ENCODE measurements around the gene LCNL1.

Gene LCNL1

GRCh38 chr9:136955943-136956335 lies 26.9 kb upstream of the LCNL1 start:
- Histone ChIP-seq H3K36me3 (ENCODE audit: control insufficient read depth, insufficient read depth, low read length) (no peaks in the 10 kb centered on the region), H3K4me1 (ENCODE audit: control insufficient read depth, insufficient read depth, low read length) (no peaks in the 10 kb centered on the region), H3K4me3 (ENCODE audit: low read depth, low read length) (no peak overlapping the region), H3K27me3 (ENCODE audit: control insufficient read depth, insufficient read depth, low read length) (no peaks in the 10 kb centered on the region), H3K27ac (ENCODE audit: low read depth, low read length) (no peak overlapping the region), H3K9ac (ENCODE audit: low read depth, low read length) (no peak overlapping the region), H3K9me3 (ENCODE audit: control insufficient read depth, insufficient read depth, low read length) (no peaks in the 10 kb centered on the region)

DNA sequence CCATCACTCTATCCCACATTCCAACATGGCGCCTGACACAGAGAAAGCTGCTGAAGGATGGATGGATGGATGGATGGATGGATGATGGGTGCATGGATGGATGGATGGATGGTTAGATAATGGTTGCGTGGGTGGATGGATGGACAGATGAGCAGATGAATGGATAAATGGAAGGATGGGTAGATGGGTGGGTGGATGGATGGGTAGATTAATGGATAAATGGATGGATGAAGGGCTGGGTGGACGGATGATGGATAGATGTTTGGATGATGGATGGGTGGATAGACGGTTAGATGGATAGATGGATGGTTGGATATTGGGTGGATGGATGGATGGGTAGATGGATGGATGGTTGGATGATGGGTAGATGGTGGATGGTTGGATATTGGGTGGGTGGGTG lies 26.2 kb upstream of the LCNL1 start:
- Histone ChIP-seq H3K36me3 (ENCODE audit: control insufficient read depth, insufficient read depth, low read length) (no peaks in the 10 kb centered on the region), H3K27ac (ENCODE audit: low read depth, low read length) (no peak overlapping the region), H3K4me3 (ENCODE audit: low read depth, low read length) (no peak overlapping the region), H3K9ac (ENCODE audit: low read depth, low read length) (no peak overlapping the region), H3K4me1 (ENCODE audit: control insufficient read depth, insufficient read depth, low read length) (no peaks in the 10 kb centered on the region), H3K9me3 (ENCODE audit: control insufficient read depth, insufficient read depth, low read length) (no peaks in the 10 kb centered on the region), H3K27me3 (ENCODE audit: control insufficient read depth, insufficient read depth, low read length) (no peaks in the 10 kb centered on the region)

DNA sequence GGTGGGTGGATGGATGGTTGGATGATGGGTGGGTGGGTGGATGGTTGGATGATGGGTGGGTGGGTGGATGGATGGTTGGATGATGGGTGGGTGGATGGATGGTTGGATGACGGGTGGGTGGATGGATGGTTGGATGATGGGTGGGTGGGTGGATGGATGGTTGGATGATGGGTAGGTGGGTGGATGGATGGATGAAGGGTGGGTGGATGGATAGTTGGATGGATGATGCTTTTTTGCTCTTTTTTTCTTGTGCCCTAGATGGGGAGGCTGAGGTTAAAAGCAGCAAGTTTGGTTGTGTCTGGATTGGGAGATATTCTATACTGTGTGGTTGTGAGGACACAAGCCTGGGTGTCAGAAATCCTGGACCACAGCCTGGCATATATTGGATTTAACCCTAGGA lies 25.3 kb upstream of the LCNL1 start:
- Histone ChIP-seq H3K27ac (ENCODE audit: low read depth, low read length) (no peak overlapping the region), H3K4me3 (ENCODE audit: low read depth, low read length) (no peak overlapping the region), H3K4me1 (ENCODE audit: control insufficient read depth, insufficient read depth, low read length) (no peaks in the 10 kb centered on the region), H3K27me3 (ENCODE audit: control insufficient read depth, insufficient read depth, low read length) (no peaks in the 10 kb centered on the region), H3K9me3 (ENCODE audit: control insufficient read depth, insufficient read depth, low read length) (no peaks in the 10 kb centered on the region), H3K9ac (ENCODE audit: low read depth, low read length) (no peak overlapping the region), H3K36me3 (ENCODE audit: control insufficient read depth, insufficient read depth, low read length) (no peaks in the 10 kb centered on the region)

- no peak overlapping the region for H3K27ac ChIP-seq (ENCODE audit: low read depth, low read length)
- H3K9me3 ChIP-seq (ENCODE audit: control insufficient read depth, insufficient read depth, low read length): no peaks in the 10 kb centered on the region
- no peak overlapping the region for H3K4me3 ChIP-seq (ENCODE audit: low read depth, low read length)
- no peaks in the 10 kb centered on the region for H3K27me3 ChIP-seq (ENCODE audit: control insufficient read depth, insufficient read depth, low read length)
- H3K9ac ChIP-seq (ENCODE audit: low read depth, low read length): no peak overlapping the region
- H3K36me3 ChIP-seq (ENCODE audit: control insufficient read depth, insufficient read depth, low read length): no peaks in the 10 kb centered on the region
- H3K4me1 ChIP-seq (ENCODE audit: control insufficient read depth, insufficient read depth, low read length): no peaks in the 10 kb centered on the region
Observed at GRCh38 chr9:136957901-136958300, 24.9 kb upstream of the LCNL1 start.

DNA sequence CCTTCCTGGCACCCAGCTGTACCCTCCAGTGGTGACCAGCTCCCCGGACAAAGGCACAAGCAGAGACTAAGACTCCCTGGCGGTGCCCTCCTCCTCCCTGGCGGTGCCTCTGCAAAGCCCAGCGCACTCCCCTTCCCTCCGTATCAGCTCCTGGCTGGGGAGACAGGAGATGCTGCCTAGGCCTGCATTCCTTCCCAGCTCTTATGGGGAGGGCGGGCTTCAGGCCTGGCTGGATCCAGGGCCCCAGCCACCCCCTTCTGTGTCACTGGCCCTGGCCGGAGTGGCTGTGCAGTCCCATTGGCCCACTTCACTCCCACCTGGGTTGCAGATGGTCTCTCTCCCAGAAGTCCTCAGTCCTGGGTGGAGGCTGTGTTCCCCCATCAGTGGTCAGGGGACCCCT lies 24.3 kb upstream of the LCNL1 start:
- no peaks in the 10 kb centered on the region for H3K36me3 ChIP-seq (ENCODE audit: control insufficient read depth, insufficient read depth, low read length)
- no peak overlapping the region for H3K4me3 ChIP-seq (ENCODE audit: low read depth, low read length)
- H3K9ac ChIP-seq (ENCODE audit: low read depth, low read length): no peak overlapping the region
- H3K27me3 ChIP-seq (ENCODE audit: control insufficient read depth, insufficient read depth, low read length): no peaks in the 10 kb centered on the region
- H3K27ac ChIP-seq (ENCODE audit: low read depth, low read length): no peak overlapping the region
- no peaks in the 10 kb centered on the region for H3K4me1 ChIP-seq (ENCODE audit: control insufficient read depth, insufficient read depth, low read length)
- H3K9me3 ChIP-seq (ENCODE audit: control insufficient read depth, insufficient read depth, low read length): no peaks in the 10 kb centered on the region

DNA sequence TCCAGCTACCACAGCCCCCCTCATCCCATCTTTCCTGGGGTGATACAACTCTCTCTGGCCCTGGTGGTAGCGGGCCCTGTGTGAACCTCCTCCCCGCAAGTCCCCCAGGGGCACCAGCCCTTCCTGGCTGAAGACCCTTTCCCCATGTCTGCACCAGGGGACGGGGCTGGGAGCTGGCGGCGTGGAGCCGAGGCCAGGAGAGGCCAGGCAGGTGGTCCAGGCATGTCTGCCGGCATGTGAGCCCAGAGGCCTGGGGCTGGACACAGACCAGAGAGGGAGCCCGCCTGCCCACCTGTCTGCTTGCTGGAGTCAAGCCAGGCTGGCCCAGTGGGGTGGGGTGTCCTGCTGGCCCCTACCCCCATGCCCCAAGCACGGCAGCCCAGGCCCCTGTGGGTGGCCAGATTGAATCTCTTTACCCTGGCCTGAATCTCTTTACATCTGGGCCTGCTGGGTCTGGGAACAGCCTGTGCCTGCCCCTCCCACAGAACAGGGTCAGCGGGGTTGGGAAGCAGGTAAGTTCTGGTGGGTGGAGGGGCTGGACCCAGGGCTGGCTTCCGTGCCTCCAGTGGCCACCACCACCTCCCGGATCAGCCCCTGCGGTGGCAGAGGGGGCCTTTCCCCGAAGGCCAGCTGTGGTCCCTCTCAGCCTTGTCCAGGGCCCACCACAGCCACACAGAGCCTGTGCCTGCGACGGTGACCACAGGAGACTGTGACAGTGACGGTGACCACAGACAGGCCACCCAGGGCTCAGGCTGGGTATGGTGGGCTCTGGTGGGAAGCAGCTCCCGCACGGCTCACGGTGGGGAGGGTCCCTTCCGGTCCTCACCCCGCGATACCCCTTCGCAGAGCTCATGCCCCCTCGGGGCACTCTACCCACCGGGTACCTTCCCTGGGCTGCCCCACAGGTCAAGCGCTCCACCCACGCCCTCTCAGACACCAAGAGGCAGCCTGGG lies 23.6 kb upstream of the LCNL1 start:
- no peak overlapping the region for H3K9ac ChIP-seq (ENCODE audit: low read depth, low read length)
- no peaks in the 10 kb centered on the region for H3K9me3 ChIP-seq (ENCODE audit: control insufficient read depth, insufficient read depth, low read length)
- H3K4me1 ChIP-seq (ENCODE audit: control insufficient read depth, insufficient read depth, low read length): no peaks in the 10 kb centered on the region
- no peak overlapping the region for H3K27ac ChIP-seq (ENCODE audit: low read depth, low read length)
- no peak overlapping the region for H3K4me3 ChIP-seq (ENCODE audit: low read depth, low read length)
- no peaks in the 10 kb centered on the region for H3K36me3 ChIP-seq (ENCODE audit: control insufficient read depth, insufficient read depth, low read length)
- H3K27me3 ChIP-seq (ENCODE audit: control insufficient read depth, insufficient read depth, low read length): no peaks in the 10 kb centered on the region

DNA sequence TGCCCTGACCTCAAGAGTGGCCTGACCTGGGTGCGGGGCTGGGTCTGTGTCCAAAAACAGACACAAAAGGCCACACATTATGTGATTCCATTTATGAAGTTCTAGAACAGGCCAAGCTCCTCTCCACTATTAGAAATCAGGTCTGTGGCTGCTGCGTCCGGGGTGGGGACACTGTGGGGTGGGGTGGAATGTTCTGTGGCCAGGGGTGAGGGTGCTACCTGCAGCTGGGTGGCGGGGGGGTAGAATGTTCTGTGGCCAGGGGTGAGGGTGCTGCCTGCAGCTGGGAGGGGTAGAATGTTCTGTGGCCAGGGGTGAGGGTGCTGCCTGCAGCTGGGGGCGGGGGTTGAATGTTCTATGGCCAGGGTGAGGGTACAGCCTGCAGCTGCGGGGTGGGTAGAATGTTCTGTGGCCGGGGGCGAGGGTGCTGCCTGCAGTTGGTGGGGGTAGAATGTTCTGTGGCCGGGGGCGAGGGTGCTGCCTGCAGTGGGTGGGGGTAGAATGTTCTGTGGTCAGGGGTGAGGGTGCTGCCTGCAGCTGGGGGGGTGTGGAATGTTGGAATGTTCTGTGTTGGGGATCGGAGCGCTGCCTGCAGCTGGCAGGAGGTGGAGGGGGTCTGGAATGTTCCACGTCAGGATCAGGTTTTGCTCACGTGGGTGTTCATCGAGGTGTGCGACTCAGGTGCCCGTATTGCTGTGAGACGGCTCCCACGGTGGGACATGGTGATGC lies 22.4 kb upstream of the LCNL1 start:
- H3K4me3 ChIP-seq (ENCODE audit: low read depth, low read length): no peak overlapping the region

DNA sequence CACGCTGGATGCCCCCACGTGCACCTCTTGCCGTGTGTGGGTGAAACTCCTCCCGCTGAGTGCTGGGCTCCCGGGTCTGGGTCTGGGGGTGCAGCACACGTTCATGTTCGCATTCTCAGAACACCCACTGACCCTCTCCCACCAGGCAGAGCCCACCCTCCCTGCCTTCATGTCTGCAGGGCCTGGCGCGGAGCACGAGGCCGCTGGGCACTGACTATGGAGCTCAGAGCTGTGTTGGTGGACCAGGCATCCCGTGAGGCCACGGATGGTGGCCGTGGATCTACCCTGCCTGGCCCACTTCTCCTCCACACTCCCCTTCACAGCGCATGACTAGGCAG lies 21.9 kb upstream of the LCNL1 start:
- Histone ChIP-seq H3K4me3 (ENCODE audit: low read depth, low read length) (no peak overlapping the region), H3K27ac (ENCODE audit: low read depth, low read length) (no peak overlapping the region), H3K9ac (ENCODE audit: low read depth, low read length) (no peak overlapping the region), H3K27me3 (ENCODE audit: control insufficient read depth, insufficient read depth, low read length) (no peaks in the 10 kb centered on the region), H3K4me1 (ENCODE audit: control insufficient read depth, insufficient read depth, low read length) (no peaks in the 10 kb centered on the region; the same call in 1 of the 2 replicates), H3K36me3 (ENCODE audit: control insufficient read depth, insufficient read depth, low read length) (no peaks in the 10 kb centered on the region), H3K9me3 (ENCODE audit: control insufficient read depth, insufficient read depth, low read length) (no peaks in the 10 kb centered on the region)

More for the DNA sequence above, 22.4 kb upstream of the LCNL1 start:
- H3K27me3 ChIP-seq (ENCODE audit: control insufficient read depth, insufficient read depth, low read length): no peaks in the 10 kb centered on the region
- no peaks in the 10 kb centered on the region for H3K36me3 ChIP-seq (ENCODE audit: control insufficient read depth, insufficient read depth, low read length)
- H3K9me3 ChIP-seq (ENCODE audit: control insufficient read depth, insufficient read depth, low read length): no peaks in the 10 kb centered on the region
- no peaks in the 10 kb centered on the region for H3K4me1 ChIP-seq (ENCODE audit: control insufficient read depth, insufficient read depth, low read length)
- no peak overlapping the region for H3K9ac ChIP-seq (ENCODE audit: low read depth, low read length)
- no peak overlapping the region for H3K27ac ChIP-seq (ENCODE audit: low read depth, low read length)

GRCh38 chr9:136961279-136962065 lies 21.3 kb upstream of the LCNL1 start:
- Histone ChIP-seq H3K4me3 (ENCODE audit: low read depth, low read length) (no peak overlapping the region), H3K4me1 (ENCODE audit: control insufficient read depth, insufficient read depth, low read length) (peaks cover 2% of the 10 kb centered on the region; the same call in 1 of the 2 replicates), H3K27ac (ENCODE audit: low read depth, low read length) (no peak overlapping the region), H3K9ac (ENCODE audit: low read depth, low read length) (no peak overlapping the region), H3K27me3 (ENCODE audit: control insufficient read depth, insufficient read depth, low read length) (no peaks in the 10 kb centered on the region), H3K9me3 (ENCODE audit: control insufficient read depth, insufficient read depth, low read length) (no peaks in the 10 kb centered on the region), H3K36me3 (ENCODE audit: control insufficient read depth, insufficient read depth, low read length) (no peaks in the 10 kb centered on the region)

GRCh38 chr9:136962163-136962562 lies 20.6 kb upstream of the LCNL1 start:
- H3K36me3 ChIP-seq (ENCODE audit: control insufficient read depth, insufficient read depth, low read length): no peaks in the 10 kb centered on the region
- no peak overlapping the region for H3K9ac ChIP-seq (ENCODE audit: low read depth, low read length)
- no peaks in the 10 kb centered on the region for H3K9me3 ChIP-seq (ENCODE audit: control insufficient read depth, insufficient read depth, low read length)
- H3K4me1 ChIP-seq (ENCODE audit: control insufficient read depth, insufficient read depth, low read length): peaks cover 2% of the 10 kb centered on the region; the same call in 1 of the 2 replicates
- H3K4me3 ChIP-seq (ENCODE audit: low read depth, low read length): no peak overlapping the region
- no peak overlapping the region for H3K27ac ChIP-seq (ENCODE audit: low read depth, low read length)
- H3K27me3 ChIP-seq (ENCODE audit: control insufficient read depth, insufficient read depth, low read length): no peaks in the 10 kb centered on the region

Measured in HUES48 (cell line).